T-helper 17 cell (primary cell): ENCODE measurements around the gene TANC2. TPM values are rescaled to one million over a fixed set of nuclear protein-coding genes. Genes with fewer than 3 reads are reported as not detected.

Source experiments
- ATAC-seq: fragments of 150-1000 bp; cut with Tn5 transposase; 2 replicates; pipeline ENCODE4 v1.10.0; 2021; ENCODE audit warnings: mild to moderate bottlenecking, moderate library complexity
- DNase-seq, 3 donors: peaks; one replicate each; pipeline versions ENCODE4 v3.0.0 to v3.0.0-alpha.2; 2020 to 2021
- H3K9me3 ChIP-seq: one replicate; pipeline ENCODE4 v1.7.0; 2013; ENCODE audit warnings: low read length, mild to moderate bottlenecking; ENCODE audit not compliant: control insufficient read depth, poor library complexity, severe bottlenecking
- H3K27ac Mint-ChIP-seq: one replicate; pipeline ENCODE4 v1.8.0; 2022; ENCODE audit warnings: mild to moderate bottlenecking, moderate library complexity, mixed read lengths
- H3K27me3 Mint-ChIP-seq: one replicate; pipeline ENCODE4 v1.8.0; 2022; ENCODE audit warnings: mixed read lengths
- H3K36me3 Mint-ChIP-seq: one replicate; pipeline ENCODE4 v1.8.0; 2022; ENCODE audit warnings: low read depth, mixed read lengths
- H3K4me1 Mint-ChIP-seq: one replicate; pipeline ENCODE4 v1.8.0; 2022; ENCODE audit warnings: mild to moderate bottlenecking, mixed read lengths
- H3K4me3 Mint-ChIP-seq: one replicate; pipeline ENCODE4 v1.8.0; 2022; ENCODE audit warnings: mild to moderate bottlenecking, moderate library complexity, mixed read lengths
- total RNA-seq, 4 donors: library from RNA in 2 of 4; stranded (reverse) in 2 of 4; gene quantifications; one replicate each; pipeline ENCODE4 v1.2.3 and lab custom pipeline; 2022 to 2026

TANC2 gene
- total RNA-seq (10 to 100 TPM; 46.0 to 51.0 TPM), total RNA-seq (lab: John Stamatoyannopoulos, UW) (18.4 to 40.6 reads per million in 2 donors)

- Mint-ChIP-seq H3K27me3 (peaks cover 5% of the 10 kb centered on the region), H3K4me1 (peaks cover 34% of the 10 kb centered on the region), H3K36me3 (no peaks in the 10 kb centered on the region), H3K27ac (peak within 1 kb of the TSS; percentile 98), H3K4me3 (peak within 1 kb of the TSS; percentile 92)
- H3K9me3 ChIP-seq = no peaks in the 10 kb centered on the region
- DNase-seq = peak; percentile 71 to 83 (median 79)
- ATAC-seq = peak; percentile 78
Observed at GRCh38 chr17:62965686-62966425, at the start of gene TANC2. TSS of gene TANC2 (plus strand) at chr17:62966235. CDS start at chr17:63009560, 43,325 bp downstream.

GRCh38 chr17:62916684-62917571 lies 49.1 kb upstream of the TANC2 start:
- Mint-ChIP-seq H3K27ac (no peak overlapping the region), H3K4me1 (no peaks in the 10 kb centered on the region), H3K4me3 (no peak overlapping the region), H3K36me3 (peaks cover 5% of the 10 kb centered on the region), H3K27me3 (peaks cover 42% of the 10 kb centered on the region)
- peaks cover 3% of the 10 kb centered on the region for H3K9me3 ChIP-seq
- no peak for DNase-seq
- no peak for ATAC-seq

GRCh38 chr17:62919388-62919787 lies 46.6 kb upstream of the TANC2 start:
- DNase-seq (no peak), ATAC-seq (no peak)
- H3K4me1 Mint-ChIP-seq = no peaks in the 10 kb centered on the region
- peaks cover 5% of the 10 kb centered on the region for H3K36me3 Mint-ChIP-seq
- H3K27me3 Mint-ChIP-seq = peaks cover 43% of the 10 kb centered on the region
- no peaks in the 10 kb centered on the region for H3K9me3 ChIP-seq
- no peak overlapping the region for H3K4me3 Mint-ChIP-seq
- H3K27ac Mint-ChIP-seq = no peak overlapping the region

DNA sequence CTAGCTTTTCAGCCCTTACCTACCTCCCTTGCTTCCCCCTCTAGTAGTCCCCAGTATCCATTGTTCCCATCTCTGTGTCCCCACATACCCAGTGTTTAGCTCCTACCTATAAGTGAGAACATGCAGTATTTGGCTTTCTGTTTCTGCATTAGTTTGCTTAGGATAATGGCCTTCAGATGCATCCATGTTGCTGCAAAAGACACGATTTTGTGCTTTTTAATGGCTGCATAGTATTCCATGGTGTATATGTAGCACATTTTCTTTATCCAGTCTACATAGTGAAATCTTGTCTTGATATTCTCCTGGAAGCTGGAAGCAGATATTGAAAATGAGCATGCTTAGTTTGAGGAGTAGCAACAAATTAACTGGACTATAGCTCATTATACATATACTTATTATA lies 45.7 kb upstream of the TANC2 start:
- DNase-seq = no peak
- Mint-ChIP-seq H3K36me3 (peaks cover 2% of the 10 kb centered on the region), H3K27ac (no peak overlapping the region), H3K4me1 (no peaks in the 10 kb centered on the region), H3K4me3 (no peak overlapping the region), H3K27me3 (peaks cover 40% of the 10 kb centered on the region)
- H3K9me3 ChIP-seq = no peaks in the 10 kb centered on the region
- ATAC-seq = no peak

- H3K4me1 Mint-ChIP-seq = no peaks in the 10 kb centered on the region
- H3K9me3 ChIP-seq = no peaks in the 10 kb centered on the region
- peaks cover 37% of the 10 kb centered on the region for H3K27me3 Mint-ChIP-seq
- DNase-seq (no peak), ATAC-seq (no peak)
- H3K36me3 Mint-ChIP-seq = peaks cover 2% of the 10 kb centered on the region
- H3K27ac Mint-ChIP-seq = no peak overlapping the region
- H3K4me3 Mint-ChIP-seq = no peak overlapping the region
Observed at GRCh38 chr17:62921817-62922216, 44.2 kb upstream of the TANC2 start.

GRCh38 chr17:62923258-62924150 lies 42.5 kb upstream of the TANC2 start:
- no peak overlapping the region for H3K27ac Mint-ChIP-seq
- ATAC-seq (no peak), DNase-seq (no peak)
- peaks cover 47% of the 10 kb centered on the region for H3K27me3 Mint-ChIP-seq
- peaks cover 2% of the 10 kb centered on the region for H3K4me1 Mint-ChIP-seq
- peaks cover 2% of the 10 kb centered on the region for H3K36me3 Mint-ChIP-seq
- H3K4me3 Mint-ChIP-seq = no peak overlapping the region
- no peaks in the 10 kb centered on the region for H3K9me3 ChIP-seq

GRCh38 chr17:62925267-62925836 lies 40.7 kb upstream of the TANC2 start:
- Mint-ChIP-seq H3K4me1 (peaks cover 2% of the 10 kb centered on the region), H3K27ac (no peak overlapping the region), H3K27me3 (peaks cover 44% of the 10 kb centered on the region), H3K36me3 (peaks cover 2% of the 10 kb centered on the region), H3K4me3 (no peak overlapping the region)
- H3K9me3 ChIP-seq = no peaks in the 10 kb centered on the region
- ATAC-seq = no peak
- no peak for DNase-seq

- H3K27ac Mint-ChIP-seq = no peak overlapping the region
- no peak for ATAC-seq
- DNase-seq = no peak
- H3K4me1 Mint-ChIP-seq = peaks cover 4% of the 10 kb centered on the region
- H3K27me3 Mint-ChIP-seq = peaks cover 49% of the 10 kb centered on the region
- no peak overlapping the region for H3K4me3 Mint-ChIP-seq
- no peaks in the 10 kb centered on the region for H3K9me3 ChIP-seq
- peaks cover 2% of the 10 kb centered on the region for H3K36me3 Mint-ChIP-seq
Observed at GRCh38 chr17:62927083-62927482, 39.0 kb upstream of the TANC2 start.

DNA sequence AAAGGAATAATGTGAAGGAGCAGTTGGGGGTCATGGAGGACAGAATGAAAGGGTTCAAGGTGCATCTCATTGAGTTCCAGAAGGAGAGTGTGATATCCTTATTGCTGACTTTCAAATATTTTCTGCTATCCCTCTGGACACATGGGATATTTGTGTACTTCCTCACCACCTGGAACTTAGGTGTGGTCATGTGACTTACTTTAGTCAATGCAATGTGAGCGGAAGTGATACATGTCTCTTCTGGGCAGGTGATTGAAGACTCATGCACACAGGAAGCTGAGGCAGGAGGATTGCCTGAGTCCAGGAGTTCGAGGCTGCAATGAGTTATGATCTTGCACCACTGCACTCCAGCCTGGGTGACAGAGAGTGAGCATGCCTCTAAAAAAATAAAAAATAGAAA lies 36.7 kb upstream of the TANC2 start:
- Mint-ChIP-seq H3K4me3 (no peak overlapping the region), H3K36me3 (no peaks in the 10 kb centered on the region), H3K4me1 (peaks cover 4% of the 10 kb centered on the region), H3K27me3 (peaks cover 62% of the 10 kb centered on the region), H3K27ac (no peak overlapping the region)
- DNase-seq = no peak
- no peak for ATAC-seq
- H3K9me3 ChIP-seq = no peaks in the 10 kb centered on the region

GRCh38 chr17:62931101-62931500 lies 34.9 kb upstream of the TANC2 start:
- Mint-ChIP-seq H3K27ac (peak overlapping the region; percentile 27), H3K4me1 (peaks cover 4% of the 10 kb centered on the region), H3K4me3 (no peak overlapping the region), H3K27me3 (peaks cover 66% of the 10 kb centered on the region), H3K36me3 (peaks cover 2% of the 10 kb centered on the region)
- H3K9me3 ChIP-seq = no peaks in the 10 kb centered on the region
- ATAC-seq = no peak
- no peak for DNase-seq

DNA sequence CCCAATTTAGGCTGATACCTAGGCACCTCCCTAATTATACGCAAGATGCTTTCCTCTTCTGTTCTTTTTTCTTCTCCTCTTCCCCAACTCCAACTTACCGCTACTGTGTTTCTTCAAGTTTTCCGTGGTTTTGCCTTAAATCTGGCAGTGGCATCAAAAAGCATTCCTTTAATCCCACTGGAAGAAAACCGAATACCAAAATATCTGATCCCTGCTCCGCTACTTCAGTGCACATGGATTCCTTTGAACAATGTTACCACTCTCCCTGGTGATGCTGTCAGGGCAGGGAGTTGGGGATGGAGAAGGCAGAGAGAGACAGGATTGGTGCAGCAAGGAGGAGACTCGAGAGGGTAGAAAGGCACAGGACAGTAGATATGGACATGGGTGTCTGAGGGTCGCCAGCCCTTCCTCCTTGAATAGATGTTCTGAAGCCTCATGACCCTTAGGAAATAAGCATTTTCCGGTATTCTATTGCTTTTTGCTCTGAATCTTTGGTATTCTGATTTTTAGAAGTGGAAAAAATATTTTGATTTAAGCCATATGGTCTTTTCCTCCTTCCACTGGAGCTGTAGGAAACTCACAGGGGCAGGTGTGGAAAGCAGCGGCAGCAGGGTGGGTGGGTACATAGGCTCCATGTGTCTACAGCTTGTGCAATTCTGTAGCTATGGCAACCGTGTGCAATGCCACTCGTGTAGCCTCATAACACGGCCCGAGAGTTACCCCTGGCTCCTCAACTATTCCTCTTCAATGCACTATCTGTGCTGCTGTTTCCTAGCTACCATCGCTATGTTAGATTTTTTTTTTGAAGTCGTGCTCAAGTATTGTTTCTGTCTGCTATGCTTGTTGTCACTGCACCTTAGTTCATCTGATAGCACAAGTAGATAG lies 32.3 kb upstream of the TANC2 start:
- DNase-seq (no peak), ATAC-seq (no peak)
- peak overlapping the region; percentile 34 for H3K27ac Mint-ChIP-seq
- peaks cover 2% of the 10 kb centered on the region for H3K4me1 Mint-ChIP-seq
- peaks cover 2% of the 10 kb centered on the region for H3K36me3 Mint-ChIP-seq
- no peaks in the 10 kb centered on the region for H3K9me3 ChIP-seq
- H3K27me3 Mint-ChIP-seq = peaks cover 59% of the 10 kb centered on the region
- no peak overlapping the region for H3K4me3 Mint-ChIP-seq

- no peak for ATAC-seq
- DNase-seq = no peak
- Mint-ChIP-seq H3K36me3 (peaks cover 2% of the 10 kb centered on the region), H3K4me1 (peaks cover 2% of the 10 kb centered on the region), H3K27me3 (peaks cover 59% of the 10 kb centered on the region), H3K4me3 (no peak overlapping the region), H3K27ac (no peak overlapping the region)
- no peaks in the 10 kb centered on the region for H3K9me3 ChIP-seq
Observed at GRCh38 chr17:62935098-62935497, 30.9 kb upstream of the TANC2 start.
